ENCODE measurements around the gene ZNF354C. TPM values are rescaled to one million over a fixed set of nuclear protein-coding genes. Genes with fewer than 3 reads are reported as not detected.

Gene ZNF354C
- total and polyA plus RNA-seq, 10 of the 15 experiments (the other 5 are each of a cell fraction or from before 2014, with no cell fraction given), result 0.01 to 0.03 (median 0.02) TPM; not detected in 7

GRCh38 chr5:179118338-179118737 is 58.2 kb downstream of the ZNF354C start:
- Histone ChIP-seq H3K9ac (ENCODE audit: control insufficient read depth, insufficient read depth, low read length) (no peak overlapping the region), H3K36me3 (ENCODE audit: control insufficient read depth in 2 of 2, insufficient read depth in 2 of 2, low read length in 1 of 2) (no peaks in the 10 kb centered on the region), H3K79me2 (ENCODE audit: control insufficient read depth, insufficient read depth, low read length) (no peaks in the 10 kb centered on the region), H3K4me1 (ENCODE audit: control insufficient read depth, insufficient read depth, low read length) (no peaks in the 10 kb centered on the region), H3K9me3 (replicated peaks; ENCODE audit: control insufficient read depth, insufficient read depth, low read length) (no peaks in the 10 kb centered on the region; the same call in 2 of the 3 replicates), H3K27ac (ENCODE audit: control insufficient read depth, insufficient read depth) (no peak overlapping the region), H3K4me3 (no peak overlapping the region), H3K4me2 (ENCODE audit: control insufficient read depth, insufficient read depth) (no peak overlapping the region), H4K20me1 (ENCODE audit: control insufficient read depth, insufficient read depth) (no peaks in the 10 kb centered on the region), H3K27me3 (replicated peaks in 1 of 2; ENCODE audit: control insufficient read depth in 2 of 2, insufficient read depth in 2 of 2, low read length in 1 of 2) (no peaks in the 10 kb centered on the region), H2AFZ (ENCODE audit: control insufficient read depth, low read depth, low read length) (no peak overlapping the region)
- ChIA-PET CTCF (no interaction called here), RAD21 (ENCODE audit: unreplicated experiment) (no interaction called here), POLR2A (no interaction called here), SMC1A (ENCODE audit: uncharacterized antibody, unreplicated experiment) (no interaction called here)
- no TSS peak for BruUV-seq (replicated peaks)
- FAIRE-seq (no peak), ATAC-seq (no peak), DNase-seq (ENCODE audit: low read depth, low spot score) (no peak)
- in situ Hi-C loops (cut with MboI) (no loop called here), intact Hi-C loops (cut with micrococcal nuclease; ENCODE audit: unreplicated experiment) (no loop called here)
- TF ChIP-seq CREM (IDR thresholded peaks at IDR 0.05; ENCODE audit: low read depth) (no peak), IRF3 (IDR thresholded peaks at IDR 0.05) (no peak), MTA3 (IDR thresholded peaks at IDR 0.05; ENCODE audit: borderline replicate concordance, low read length) (no peak), STAT3 (IDR thresholded peaks at IDR 0.05; ENCODE audit: low read depth, low read length) (no peak), PAX5 (IDR thresholded peaks at IDR 0.05; ENCODE audit: borderline replicate concordance, low read depth, low read length) (no peak), USF1 (IDR thresholded peaks at IDR 0.05; ENCODE audit: borderline replicate concordance, extremely low read length, insufficient read depth, low read depth, low read length) (no peak), POLR2AphosphoS5 (IDR thresholded peaks at IDR 0.05; ENCODE audit: low read length) (no peak), ZNF207 (IDR thresholded peaks at IDR 0.05; ENCODE audit: borderline replicate concordance) (no peak), EZH2 (IDR thresholded peaks at IDR 0.05; ENCODE audit: borderline replicate concordance, control insufficient read depth, low read depth, low read length) (no peak), NFXL1 (IDR thresholded peaks at IDR 0.05; ENCODE audit: borderline replicate concordance) (no peak), RFX5 (IDR thresholded peaks at IDR 0.05; ENCODE audit: low read depth, low read length) (no peak), ZNF274 (IDR thresholded peaks at IDR 0.05; ENCODE audit: insufficient read depth, insufficient read length) (no peak), IKZF2 (IDR thresholded peaks at IDR 0.05) (no peak), BMI1 (IDR thresholded peaks at IDR 0.05; ENCODE audit: borderline replicate concordance) (no peak), CBFB (IDR thresholded peaks at IDR 0.05; ENCODE audit: low read depth) (no peak), YY1 (IDR thresholded peaks at IDR 0.05; ENCODE audit: low read depth, low read length) (no peak)
- TF ChIP-seq, protein P1, sequence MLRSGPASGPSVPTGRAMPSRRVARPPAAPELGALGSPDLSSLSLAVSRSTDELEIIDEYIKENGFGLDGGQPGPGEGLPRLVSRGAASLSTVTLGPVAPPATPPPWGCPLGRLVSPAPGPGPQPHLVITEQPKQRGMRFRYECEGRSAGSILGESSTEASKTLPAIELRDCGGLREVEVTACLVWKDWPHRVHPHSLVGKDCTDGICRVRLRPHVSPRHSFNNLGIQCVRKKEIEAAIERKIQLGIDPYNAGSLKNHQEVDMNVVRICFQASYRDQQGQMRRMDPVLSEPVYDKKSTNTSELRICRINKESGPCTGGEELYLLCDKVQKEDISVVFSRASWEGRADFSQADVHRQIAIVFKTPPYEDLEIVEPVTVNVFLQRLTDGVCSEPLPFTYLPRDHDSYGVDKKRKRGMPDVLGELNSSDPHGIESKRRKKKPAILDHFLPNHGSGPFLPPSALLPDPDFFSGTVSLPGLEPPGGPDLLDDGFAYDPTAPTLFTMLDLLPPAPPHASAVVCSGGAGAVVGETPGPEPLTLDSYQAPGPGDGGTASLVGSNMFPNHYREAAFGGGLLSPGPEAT (IDR thresholded peaks at IDR 0.05; ENCODE audit: low read depth), result no peak
- WGBS (ENCODE audit: insufficient coverage, insufficient replicate concordance, low lambda C conversion rate, missing lambda C conversion rate), result 43% methylated on average over 4 of the region's 4 CpGs
